SU-DHL-6 (cell line): ENCODE measurements around the gene LRIG1.

Source experiments
- H2AFZ ChIP-seq: fragments of 200-600 bp; sonication (generic); 2 replicates; pipeline ENCODE4 v1.6.1; 2014; ENCODE audit warnings: low read depth, mild to moderate bottlenecking, moderate library complexity, mixed read lengths, antibody characterized with exemption, low read length; ENCODE audit not compliant: severe bottlenecking
- H3F3A ChIP-seq: fragments of 200-600 bp; shearing (Covaris generic); 2 replicates; pipeline ENCODE4 v1.6.0; 2016; ENCODE audit warnings: antibody characterized with exemption, mild to moderate bottlenecking; ENCODE audit not compliant: insufficient read depth
- H3K27ac ChIP-seq: fragments of 200-600 bp; sonication (generic); 2 replicates; pipeline ENCODE4 v1.5.1; 2016; ENCODE audit warnings: low read depth, mild to moderate bottlenecking, low read length, moderate library complexity, mixed read lengths
- H3K27me3 ChIP-seq: fragments of 200-600 bp; sonication (generic), shearing (Covaris generic); 2 replicates; pipeline ENCODE4 v1.6.0; 2014; ENCODE audit warnings: mild to moderate bottlenecking, low read length
- H3K36me3 ChIP-seq: fragments of 200-600 bp; sonication (generic); 2 replicates; pipeline ENCODE4 v1.6.1; 2014; ENCODE audit warnings: mild to moderate bottlenecking, low read length, mixed read lengths
- H3K4me2 ChIP-seq: fragments of 300-600, 200-600 bp; shearing (Covaris generic), sonication (generic); 2 replicates; pipeline ENCODE4 v1.6.0; 2014; ENCODE audit warnings: low read length, low read depth, mild to moderate bottlenecking; ENCODE audit not compliant: poor library complexity, severe bottlenecking
- H3K4me3 ChIP-seq: fragments of 200-600 bp; sonication (generic); 2 replicates; pipeline ENCODE4 v1.5.1; 2014; ENCODE audit warnings: antibody characterized with exemption, low read length, mild to moderate bottlenecking, mixed read lengths; ENCODE audit not compliant: insufficient read depth, poor library complexity, severe bottlenecking
- H3K79me2 ChIP-seq: fragments of 200-600 bp; sonication (generic); 2 replicates; pipeline ENCODE4 v1.6.1; 2014; ENCODE audit warnings: mild to moderate bottlenecking, low read length, moderate library complexity; ENCODE audit not compliant: insufficient read depth
- H3K9ac ChIP-seq: fragments of 200-600 bp; sonication (generic); 2 replicates; pipeline ENCODE4 v1.7.0; 2014; ENCODE audit warnings: mild to moderate bottlenecking, low read length
- H3K9me2 ChIP-seq: fragments of 200-600 bp; sonication (generic); replicated peaks from 2 replicates; pipeline ENCODE4 v1.6.1; 2014; ENCODE audit warnings: low read length; ENCODE audit not compliant: insufficient read depth
- H3K9me3 ChIP-seq: fragments of 200-600 bp; sonication (generic); 2 replicates; pipeline ENCODE4 v1.6.1; 2014; ENCODE audit warnings: low read length, mixed read lengths; ENCODE audit not compliant: insufficient read depth
- H4K20me1 ChIP-seq: fragments of 200-600 bp; sonication (generic); 2 replicates; pipeline ENCODE4 v1.6.1; 2014; ENCODE audit warnings: low read depth, mild to moderate bottlenecking, antibody characterized with exemption, low read length, moderate library complexity, mixed read lengths
- CTCF ChIP-seq: fragments of 200-600 bp; sonication (generic); IDR thresholded peaks from one replicate; pipeline ENCODE4 v1.5.1; 2017; ENCODE audit warnings: antibody characterized with exemption, mild to moderate bottlenecking, low read length, moderate library complexity; ENCODE audit not compliant: insufficient read depth, poor library complexity, severe bottlenecking
- EZH2phosphoT487 ChIP-seq: fragments of 200-600 bp; sonication (generic), shearing (Covaris generic); conservative IDR thresholded peaks from 2 replicates; pipeline ENCODE4 v1.6.1; 2018; ENCODE audit warnings: mild to moderate bottlenecking, antibody characterized with exemption, low read length, moderate library complexity, mixed read lengths

LRIG1 gene

GRCh38 chr3:66418475-66418931 is 82.3 kb downstream of the LRIG1 start:
- no peaks in the 10 kb centered on the region for H3K9me2 ChIP-seq
- H3K9ac ChIP-seq: no peak overlapping the region
- H4K20me1 ChIP-seq: no peaks in the 10 kb centered on the region
- no peak overlapping the region for H3K4me2 ChIP-seq
- no peaks in the 10 kb centered on the region for H3K27me3 ChIP-seq
- TF ChIP-seq EZH2phosphoT487: no peak
- no peak for TF ChIP-seq CTCF
- H3K36me3 ChIP-seq: no peaks in the 10 kb centered on the region
- H3K9me3 ChIP-seq: no peaks in the 10 kb centered on the region
- no peaks in the 10 kb centered on the region for H3F3A ChIP-seq
- no peak overlapping the region for H3K27ac ChIP-seq
- no peak overlapping the region for H2AFZ ChIP-seq
- no peak overlapping the region for H3K4me3 ChIP-seq
- H3K79me2 ChIP-seq: no peaks in the 10 kb centered on the region

GRCh38 chr3:66416556-66417304 is 84.1 kb downstream of the LRIG1 start:
- Histone ChIP-seq H3K9me2 (no peaks in the 10 kb centered on the region), H3K79me2 (no peaks in the 10 kb centered on the region), H3F3A (no peaks in the 10 kb centered on the region), H4K20me1 (no peaks in the 10 kb centered on the region), H3K9me3 (no peaks in the 10 kb centered on the region), H3K27ac (no peak overlapping the region), H3K27me3 (no peaks in the 10 kb centered on the region), H2AFZ (no peak overlapping the region), H3K4me3 (no peak overlapping the region), H3K36me3 (no peaks in the 10 kb centered on the region), H3K4me2 (no peak overlapping the region), H3K9ac (no peak overlapping the region)
- no peak for TF ChIP-seq CTCF
- TF ChIP-seq EZH2phosphoT487: no peak

GRCh38 chr3:66415867-66416428 is 84.9 kb downstream of the LRIG1 start:
- H3K36me3 ChIP-seq: no peaks in the 10 kb centered on the region
- no peaks in the 10 kb centered on the region for H3K79me2 ChIP-seq
- H4K20me1 ChIP-seq: no peaks in the 10 kb centered on the region
- H3K4me3 ChIP-seq: no peak overlapping the region
- H3F3A ChIP-seq: no peaks in the 10 kb centered on the region
- no peak for TF ChIP-seq EZH2phosphoT487
- no peak for TF ChIP-seq CTCF
- no peak overlapping the region for H2AFZ ChIP-seq
- no peaks in the 10 kb centered on the region for H3K27me3 ChIP-seq
- H3K4me2 ChIP-seq: no peak overlapping the region
- H3K9ac ChIP-seq: no peak overlapping the region
- no peak overlapping the region for H3K27ac ChIP-seq
- no peaks in the 10 kb centered on the region for H3K9me3 ChIP-seq
- no peaks in the 10 kb centered on the region for H3K9me2 ChIP-seq
